ENCODE results near the gene PARG.
"Not testable (repeated sequence)": the region's sequence is repeated elsewhere in the genome, so short reads cannot be mapped to it uniquely, and the experiment has no call there.

The PARG gene

DNA sequence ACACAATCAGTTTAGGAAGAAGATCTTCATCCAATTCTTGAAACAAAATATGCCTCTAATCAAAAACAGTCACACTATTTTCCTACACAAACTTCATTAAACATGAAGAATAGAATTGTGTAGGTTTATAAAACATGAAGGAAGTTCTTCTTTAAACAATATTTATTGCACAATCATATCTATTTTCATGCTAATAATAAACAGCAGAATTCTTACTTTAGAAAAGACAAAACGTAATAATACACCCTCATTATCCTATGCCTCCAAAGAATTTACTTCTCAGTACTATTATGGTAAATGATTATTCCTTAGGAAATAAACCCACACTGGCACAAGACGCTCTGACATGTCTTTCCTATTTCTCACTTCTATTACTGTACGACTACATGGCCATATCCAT lies 41.4 kb downstream of the PARG start:
- not testable (repeated sequence) for DNase-seq

DNA sequence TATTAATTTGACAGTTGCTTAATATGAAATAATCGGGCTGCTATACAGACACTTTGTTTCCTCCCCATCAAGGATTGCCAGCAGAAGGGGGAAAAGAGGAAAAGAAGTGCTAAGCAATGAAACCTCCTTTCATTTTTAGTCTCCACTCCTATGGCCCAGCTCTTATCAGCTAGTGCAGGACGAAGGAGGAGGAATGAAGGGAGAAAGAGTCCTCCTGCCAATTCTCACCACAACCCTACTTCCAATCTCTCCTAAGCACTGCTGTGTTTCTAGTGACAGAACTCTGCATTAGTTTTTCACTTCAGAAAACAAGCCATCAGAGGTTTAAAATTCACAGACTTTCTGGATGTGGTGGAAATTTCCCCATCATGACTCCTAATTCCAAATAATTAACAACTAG lies 41.8 kb downstream of the PARG start:
- DNase-seq = not testable (repeated sequence)

DNA sequence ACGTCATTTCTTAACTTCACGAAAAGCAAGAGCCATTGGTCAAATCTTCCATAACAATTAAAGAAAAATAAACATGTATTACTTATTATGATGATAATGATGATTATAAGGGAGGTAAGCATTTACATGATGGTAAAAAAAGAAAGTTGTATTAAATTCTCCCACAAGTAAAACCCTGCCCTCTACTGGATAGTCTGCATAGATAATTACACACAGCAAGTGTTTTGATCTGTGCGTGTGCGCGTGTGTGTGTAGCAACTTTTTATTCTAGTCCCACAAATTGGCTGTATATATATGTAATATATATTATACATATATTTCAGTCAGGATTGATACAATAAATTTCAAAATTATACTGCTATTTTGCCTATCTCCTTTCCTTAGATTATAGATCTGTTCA lies 51.8 kb downstream of the PARG start:
- DNase-seq = not testable (repeated sequence)

DNA sequence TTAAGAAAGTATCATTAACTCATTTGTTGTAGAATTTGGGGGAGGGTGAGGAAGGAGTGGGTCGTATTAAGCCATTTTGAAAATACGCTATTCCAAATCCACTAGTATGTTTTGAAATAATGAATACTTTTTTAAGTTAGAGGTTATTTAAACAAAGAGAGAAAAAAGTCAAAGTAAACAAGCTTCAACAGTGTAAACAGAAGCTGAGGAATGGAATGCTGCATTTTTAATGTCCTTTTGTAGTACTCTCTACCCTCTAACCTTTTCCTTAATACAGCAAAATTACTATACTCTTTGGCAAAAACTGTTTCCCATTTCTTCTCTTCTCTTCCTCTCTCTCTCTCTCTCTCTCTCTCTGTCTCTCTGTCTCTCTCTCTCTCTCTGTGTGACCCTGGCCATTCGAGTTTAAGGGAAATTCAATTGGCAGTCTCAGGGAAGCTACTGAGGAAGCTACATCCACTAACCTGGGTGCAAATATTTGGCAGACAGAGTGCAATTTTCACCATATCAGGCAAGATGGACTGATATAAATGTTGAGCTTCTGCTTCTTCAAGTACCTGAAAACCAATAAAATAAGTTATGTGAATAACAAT lies 57.0 kb downstream of the PARG start:
- DNase-seq = not testable (repeated sequence)

DNA sequence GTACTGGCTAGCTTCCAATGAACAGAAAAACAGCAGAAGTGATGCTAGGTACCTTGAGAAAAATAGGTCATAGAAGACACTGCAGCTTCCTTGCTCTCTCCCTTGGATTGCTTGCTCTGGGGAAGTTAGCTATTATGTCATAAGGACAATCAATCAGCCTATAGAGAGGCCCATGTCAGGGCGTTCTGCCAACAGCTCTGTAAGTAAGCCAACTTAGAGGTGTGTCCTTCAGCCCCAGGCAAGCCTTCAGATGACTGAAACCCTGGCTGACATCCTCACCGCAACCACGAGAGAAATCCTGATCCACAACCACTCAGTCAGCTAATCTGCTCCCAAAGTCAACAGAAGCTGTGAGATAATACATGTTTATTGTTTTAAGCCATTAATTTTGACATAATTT lies 58.0 kb downstream of the PARG start:
- not testable (repeated sequence) for DNase-seq

DNA sequence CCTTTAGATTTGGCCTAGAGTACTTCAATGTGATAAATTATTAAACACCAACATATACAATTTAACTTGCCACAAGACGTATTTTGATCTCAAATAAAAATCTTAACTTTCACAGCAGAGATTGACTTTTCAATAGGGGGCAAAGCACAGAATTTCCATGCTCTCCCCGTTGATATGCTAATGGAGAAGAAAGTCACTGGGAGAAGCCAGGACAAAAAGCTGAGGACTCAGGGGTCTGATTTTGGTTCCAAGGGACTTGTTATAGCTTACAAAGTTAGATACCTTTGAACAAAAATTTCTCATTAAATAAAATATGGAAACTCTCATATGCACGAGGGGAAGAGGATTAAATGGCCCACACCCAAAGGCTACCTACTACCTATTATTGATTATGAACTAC lies 59.5 kb downstream of the PARG start:
- not testable (repeated sequence) for DNase-seq

DNA sequence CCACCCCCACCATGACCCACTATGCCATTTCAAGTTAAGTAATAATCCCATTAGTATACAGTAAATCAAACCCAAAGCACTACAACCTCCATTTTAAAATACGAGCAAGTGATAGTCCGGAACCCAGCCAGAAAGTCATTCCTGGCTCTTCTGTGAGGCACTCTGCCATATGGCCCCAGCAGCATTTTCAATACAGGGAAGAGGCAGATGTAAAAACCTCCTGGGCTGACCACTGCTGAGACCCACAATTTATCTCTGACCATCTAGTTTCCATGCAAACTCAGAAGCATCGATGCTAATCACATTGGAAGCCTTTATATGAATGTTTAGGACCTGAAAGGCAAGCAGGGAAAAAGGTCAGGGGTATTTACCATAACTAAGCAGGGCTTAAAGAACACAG lies 69.1 kb downstream of the PARG start:
- DNase-seq = not testable (repeated sequence)

DNA sequence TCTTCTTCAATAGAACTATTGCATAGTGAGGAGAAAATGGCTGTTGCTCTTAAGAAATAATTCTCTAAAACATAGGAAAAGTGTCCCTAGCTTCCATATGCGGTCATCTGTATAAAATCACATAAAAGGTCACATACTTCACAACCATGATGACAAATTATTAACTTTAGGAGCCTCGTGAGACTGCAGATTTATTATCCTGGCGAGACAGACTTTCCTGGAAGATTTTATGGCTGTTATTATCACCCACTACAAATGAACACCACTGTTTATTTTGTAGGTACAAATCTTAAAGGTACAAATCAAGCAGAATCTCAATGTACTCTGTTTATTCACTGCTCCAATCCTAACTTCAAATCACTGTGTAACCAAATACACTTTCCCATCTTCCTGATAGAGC lies 70.4 kb downstream of the PARG start:
- not testable (repeated sequence) for DNase-seq

DNA sequence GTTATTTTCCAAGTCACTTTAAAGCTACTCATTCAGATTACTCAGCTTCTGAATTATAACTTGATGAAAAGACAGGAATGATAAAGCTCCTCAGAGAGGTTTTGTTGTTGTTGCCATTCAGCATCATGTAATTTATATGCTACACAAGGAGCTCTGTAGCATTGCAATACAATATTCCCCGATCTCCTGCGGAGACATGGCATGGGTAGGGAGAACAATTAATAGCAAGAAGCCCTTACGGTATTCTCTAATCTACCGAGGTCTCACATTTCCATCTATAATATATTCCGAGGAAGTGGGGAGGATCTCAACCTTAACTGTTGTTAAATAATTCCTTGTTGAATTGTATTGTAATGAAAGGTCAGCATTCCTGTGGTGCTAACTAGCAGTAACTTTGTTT lies 81.9 kb downstream of the PARG start:
- not testable (repeated sequence) for DNase-seq

DNA sequence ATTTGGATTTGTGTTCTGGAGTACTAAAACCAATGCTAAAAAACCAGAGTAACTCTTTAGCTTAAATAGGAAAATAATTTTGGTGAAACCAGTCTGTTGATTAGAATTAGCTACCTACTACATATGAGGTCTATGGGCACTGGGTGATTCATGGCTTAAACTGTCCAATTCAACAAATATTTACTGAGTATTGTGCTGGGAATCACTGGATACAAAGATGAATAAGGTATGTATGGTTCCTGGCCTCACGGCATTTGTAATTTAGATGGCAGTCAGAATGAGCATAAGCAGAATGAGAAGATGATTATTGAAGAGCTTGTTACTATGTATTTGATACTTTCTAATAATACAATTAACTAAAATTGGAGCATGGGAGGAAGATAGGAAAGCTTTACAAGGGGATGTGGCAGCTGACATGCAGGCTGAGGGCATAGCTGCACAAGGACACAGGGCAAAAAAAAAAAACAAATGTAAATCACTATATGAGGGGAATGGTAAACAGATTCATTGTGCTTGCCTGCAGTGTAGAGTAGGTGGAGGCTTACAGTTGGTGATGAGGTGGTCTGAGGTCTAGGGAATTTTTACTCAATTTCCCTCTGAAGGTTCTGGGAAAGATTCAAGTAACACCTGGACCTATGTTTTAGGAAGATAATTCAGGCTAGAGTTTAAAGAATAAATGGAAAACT lies 83.0 kb downstream of the PARG start:
- not testable (repeated sequence) for DNase-seq

DNA sequence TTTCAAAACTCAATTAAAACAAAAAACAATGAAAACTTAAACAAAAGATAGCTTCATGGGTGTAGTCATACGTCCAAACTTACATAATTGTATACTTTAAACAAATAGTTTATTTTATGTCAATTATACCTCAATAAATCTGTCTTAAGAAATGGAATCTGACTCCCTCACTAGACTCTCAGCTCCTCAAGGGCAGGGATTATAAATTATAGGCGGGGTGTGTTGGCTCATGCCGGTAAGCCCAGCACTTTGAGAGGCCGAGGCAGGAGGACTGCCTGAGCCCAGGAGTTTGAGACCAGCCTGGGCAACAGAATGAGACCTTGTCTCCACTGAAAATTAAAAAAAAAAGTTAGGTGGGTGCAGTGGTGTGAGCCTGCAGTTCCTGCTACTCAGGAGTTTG lies 92.3 kb downstream of the PARG start:
- DNase-seq = not testable (repeated sequence)

DNA sequence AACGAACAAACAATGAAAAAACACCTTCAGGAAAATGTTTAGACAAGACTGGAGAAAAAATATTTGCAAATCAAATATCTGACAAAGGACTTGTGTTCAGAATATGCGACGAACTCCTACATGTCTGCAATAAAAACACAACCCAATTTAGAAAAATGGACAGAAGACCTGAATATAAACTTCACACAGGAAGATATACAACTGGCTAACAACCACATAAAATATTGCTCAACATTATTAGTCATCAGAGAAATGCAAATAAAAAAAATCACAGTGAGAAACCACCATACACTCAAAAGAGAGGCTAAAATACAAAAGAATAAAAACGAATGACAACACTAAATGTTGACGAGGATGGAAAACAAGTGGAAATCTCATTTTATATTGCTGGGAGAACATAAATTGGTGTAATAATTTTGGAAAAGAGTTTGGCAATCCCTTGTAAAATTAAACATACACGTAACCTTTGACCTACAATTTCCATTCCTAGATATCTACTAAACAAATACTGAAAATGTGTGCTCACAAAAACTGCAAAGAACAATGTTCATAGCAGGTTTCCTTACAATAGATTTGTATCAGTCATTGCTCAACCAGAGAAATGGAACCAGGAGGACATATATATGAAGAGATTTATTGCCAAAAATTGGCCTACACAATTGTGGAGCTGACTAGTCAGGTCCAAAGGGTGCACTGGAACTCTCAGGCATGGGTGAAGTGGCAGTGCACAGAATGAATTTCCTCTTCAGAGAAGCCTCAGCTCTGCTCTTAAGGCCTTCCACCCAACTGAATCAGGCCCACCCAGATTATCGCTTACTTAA lies 96.8 kb downstream of the PARG start:
- DNase-seq = no peak

DNA sequence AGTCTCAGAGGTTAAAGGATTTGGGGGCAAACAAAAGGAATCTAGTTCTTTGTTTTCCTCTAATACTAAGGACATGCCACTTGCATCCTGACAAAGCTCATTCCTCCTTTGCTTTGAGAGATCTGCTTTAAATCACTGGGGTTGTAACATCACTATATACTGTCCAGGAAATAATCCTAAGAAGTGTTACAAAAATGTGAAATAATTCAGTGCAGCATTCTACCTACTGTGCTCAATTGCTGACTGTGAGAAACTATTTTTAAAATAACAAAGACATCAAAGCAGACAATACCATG lies 99.5 kb downstream of the PARG start:
- not testable (repeated sequence) for DNase-seq

DNA sequence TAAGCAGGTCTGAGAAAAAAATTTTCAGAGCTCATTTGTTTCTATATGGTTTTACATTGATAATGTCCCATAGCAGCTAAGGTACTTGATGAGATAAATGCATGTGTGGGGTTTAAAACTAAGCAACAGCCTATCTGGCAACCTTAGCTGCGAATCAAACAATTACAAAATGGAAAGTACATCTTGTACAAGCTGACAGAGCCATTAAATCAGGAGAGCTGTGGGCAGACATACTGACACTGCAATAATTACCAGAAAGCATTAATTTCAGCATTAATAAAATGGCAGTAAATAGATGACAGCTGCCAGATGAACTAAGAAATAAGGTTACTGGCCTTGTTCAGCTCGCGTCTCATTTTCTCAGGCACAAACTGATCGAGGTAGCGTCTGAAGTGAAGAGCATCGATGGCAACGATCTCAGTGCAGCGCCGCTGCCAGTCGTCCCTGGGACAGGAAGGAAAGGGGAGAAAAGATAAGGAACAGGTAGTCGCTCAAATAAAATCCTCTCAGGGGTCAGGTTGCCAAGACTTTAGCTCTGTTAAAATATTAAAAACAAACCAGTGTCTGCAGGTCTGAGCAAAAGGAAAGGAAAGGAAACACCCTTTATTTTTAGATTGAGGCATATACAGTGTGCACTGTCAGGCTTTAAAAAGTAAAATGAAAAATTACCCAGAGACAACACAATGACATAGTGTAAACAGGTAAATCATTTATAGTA lies 100.1 kb downstream of the PARG start:
- DNase-seq = no peak

DNA sequence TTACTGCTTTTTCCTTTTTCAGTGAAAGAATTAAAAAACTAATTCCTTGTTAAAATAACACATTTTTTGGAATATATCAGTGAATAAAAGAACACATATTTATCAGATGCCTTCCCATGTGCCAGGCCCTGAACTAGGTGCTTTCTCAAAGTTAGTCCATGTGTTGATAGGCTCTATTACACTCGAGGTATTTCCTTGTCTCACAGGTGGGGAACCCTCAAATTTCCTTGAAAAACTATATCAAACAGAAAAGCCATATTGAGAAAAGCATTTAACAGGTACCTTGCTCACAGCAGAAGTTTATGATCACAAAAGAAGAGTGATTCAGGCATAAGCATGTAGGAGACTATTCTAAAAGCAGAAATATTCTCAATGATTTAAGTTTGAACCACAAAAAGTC lies 104.1 kb downstream of the PARG start:
- no peak for DNase-seq

DNA sequence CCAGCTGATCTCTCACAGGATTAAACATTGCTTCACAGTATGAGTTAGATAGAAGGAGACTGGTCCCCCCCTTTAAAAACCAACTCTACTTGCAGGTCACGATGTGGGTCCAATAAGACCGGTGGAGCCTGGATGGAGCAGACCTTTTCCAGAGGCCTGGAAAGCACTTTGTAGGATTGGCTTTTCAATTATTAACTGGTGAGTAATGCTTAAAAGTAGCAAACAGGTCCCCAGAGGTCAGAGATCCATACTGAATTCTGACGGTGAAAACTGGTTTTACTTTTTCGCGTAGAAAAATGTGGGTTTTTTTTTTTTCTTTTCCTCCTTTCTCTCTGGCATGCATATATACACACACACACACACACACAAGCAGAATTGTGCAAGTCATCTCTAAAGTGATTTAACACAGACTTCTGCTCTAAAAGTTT lies 104.8 kb downstream of the PARG start:
- DNase-seq = no peak

DNA sequence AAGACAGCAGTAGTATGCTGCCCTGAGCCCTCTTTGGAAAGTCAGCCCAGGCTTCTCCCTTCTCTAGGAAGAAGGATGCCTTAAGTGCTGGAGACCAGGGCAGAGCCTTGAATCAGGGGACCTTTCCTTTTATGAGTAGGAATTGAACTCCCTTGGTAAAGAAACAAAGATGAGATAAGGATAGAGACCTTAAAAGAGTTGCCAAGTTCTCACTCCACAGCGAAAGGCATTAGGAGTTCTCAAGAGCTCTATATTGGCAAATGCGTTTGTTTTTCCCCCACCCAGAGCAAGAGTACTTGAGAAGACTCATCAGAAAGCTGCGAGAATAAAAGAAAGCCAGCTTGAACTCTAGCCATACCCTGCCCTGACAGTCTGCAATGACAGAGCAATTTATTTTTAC lies 106.9 kb downstream of the PARG start:
- DNase-seq = no peak

DNA sequence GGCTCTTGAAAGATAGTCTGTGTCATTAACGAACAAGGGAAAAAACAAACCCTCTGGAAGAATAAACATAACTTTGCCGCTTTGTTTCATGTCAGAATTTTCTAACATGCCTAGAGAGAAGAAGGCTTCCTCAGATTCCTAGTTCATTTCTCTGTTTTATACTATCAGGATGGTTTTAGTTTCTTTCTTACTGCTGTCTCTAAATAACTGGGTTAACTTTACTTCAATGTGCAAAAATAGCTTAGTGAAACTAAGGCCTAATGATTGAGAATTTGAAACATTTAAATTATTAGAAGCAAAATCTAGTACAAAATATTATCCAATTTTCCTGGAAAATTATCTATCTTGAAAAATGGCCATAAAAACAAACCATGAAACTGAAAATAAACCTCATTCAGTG lies 107.6 kb downstream of the PARG start:
- DNase-seq = no peak

DNA sequence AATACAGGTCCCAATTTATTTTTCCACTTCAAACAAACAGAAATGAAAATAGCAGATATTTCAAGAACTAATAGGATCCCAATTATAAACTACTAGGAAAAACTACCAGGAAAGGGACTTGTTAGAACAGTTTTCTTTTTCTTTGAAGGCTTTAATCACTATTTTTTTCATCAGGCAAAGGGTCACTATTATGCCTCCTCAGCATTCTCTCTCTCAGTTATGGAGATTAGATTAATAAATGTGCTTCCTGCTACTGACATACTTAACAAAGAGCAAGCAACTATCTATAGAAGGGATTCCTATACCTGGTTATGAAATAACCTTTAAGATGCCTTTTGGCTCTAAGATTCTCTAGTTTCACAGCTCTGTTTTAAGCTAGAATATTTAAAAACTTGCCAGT lies 108.7 kb downstream of the PARG start:
- DNase-seq = no peak

DNA sequence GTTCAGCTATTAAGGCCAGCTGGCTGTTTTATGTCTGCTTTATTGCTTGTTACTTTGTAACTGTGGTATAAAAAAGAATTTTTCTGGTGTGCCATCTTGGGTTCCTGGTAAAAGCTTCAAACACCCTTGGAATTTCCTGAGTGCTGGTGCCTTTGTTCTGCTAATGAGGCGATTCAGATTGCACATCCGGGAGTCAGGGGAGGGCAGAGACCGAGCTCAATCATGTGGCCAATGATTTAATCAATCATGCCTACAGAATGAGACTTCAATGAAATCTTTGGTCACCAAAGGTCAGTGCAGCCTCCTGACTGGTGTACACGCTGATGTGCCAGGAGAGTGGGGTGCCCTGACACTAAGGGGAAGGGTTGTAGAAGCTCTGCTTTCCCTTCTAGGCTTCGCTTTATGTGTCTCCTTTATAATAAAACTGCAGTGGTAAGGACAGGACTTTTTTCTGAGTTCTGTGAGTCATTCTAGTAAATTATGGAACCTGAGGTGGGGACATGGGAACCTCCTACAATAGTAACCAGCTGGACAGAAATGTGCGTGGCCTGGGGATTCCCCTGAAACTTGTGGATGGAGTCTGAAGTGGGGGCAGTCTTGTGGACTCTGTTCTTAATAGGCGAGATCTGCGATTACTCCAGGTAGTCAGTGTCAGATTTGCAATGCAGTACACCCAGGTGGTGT lies 110.3 kb downstream of the PARG start:
- no peak for DNase-seq

DNA sequence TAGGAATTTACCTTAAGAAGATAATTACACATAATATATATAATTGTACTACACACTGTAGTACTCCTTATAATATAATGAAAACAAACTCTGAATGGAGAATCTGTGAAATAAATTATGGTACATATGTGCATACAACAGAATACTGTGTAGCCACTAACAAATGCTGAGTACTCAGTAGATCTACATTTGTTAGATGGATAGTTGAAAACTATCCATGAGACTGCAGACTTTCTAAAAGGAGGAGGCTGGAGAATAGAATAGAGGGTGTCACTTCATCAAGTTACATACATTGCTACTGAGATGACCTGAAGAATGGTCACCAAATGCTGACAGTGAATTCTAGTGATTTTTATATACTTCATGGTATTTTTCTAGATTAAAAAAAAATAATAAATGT lies 111.0 kb downstream of the PARG start:
- no peak for DNase-seq

DNA sequence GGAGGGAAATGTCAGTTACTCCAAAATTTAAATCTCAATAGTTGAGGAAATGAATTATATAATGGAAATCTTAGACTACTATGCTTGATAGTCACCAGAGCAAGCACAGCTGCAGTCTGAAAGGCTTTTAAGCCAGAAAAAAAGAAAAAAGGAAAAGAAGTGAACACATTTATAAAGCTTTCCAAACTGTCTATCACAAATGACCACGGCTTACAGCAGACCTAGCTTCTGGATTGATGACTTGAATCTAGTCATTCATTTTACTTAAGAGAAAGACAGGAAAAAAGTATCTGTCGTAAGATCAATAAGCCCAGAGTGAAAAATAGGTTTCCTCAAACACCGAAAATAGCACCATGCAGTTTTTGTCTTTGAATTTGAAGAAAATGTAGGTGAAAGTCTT lies 111.8 kb downstream of the PARG start:
- DNase-seq = no peak

DNA sequence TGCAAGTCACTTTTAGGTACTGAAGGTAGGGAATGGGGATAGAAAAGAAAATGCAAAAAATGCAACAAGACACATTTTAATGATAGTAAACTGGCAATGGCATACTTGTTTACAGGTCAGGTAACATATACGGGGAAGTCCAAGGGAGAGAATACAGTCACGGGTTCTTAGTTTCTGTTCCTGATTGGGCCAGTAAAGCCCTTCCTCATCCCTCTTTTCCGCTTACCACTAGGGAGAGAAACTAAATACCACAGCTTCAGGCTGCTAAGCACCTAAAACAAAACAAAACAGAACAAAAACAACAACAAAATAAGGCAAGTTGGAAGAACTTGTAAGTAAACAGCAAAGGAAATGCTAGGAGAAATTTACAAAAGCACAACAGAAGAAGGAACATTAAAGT lies 114.5 kb downstream of the PARG start:
- DNase-seq = no peak
